ENCODE results near the gene STEAP1.

STEAP1 gene

GRCh38 chr7:90165724-90166123 lies 11.5 kb downstream of the STEAP1 start:
- no peak for TF ChIP-seq TAF1 (IDR thresholded peaks at IDR 0.05; ENCODE audit: borderline replicate concordance, insufficient read depth, low read length)
- TF ChIP-seq FOXP2 (optimal IDR thresholded peaks at IDR 0.05; ENCODE audit: borderline replicate concordance, extremely low read depth, extremely low read length, insufficient read depth), result no peak
- no peak for TF ChIP-seq SIN3A (IDR thresholded peaks at IDR 0.05; ENCODE audit: borderline replicate concordance, insufficient read depth, low read length)
- no peak for TF ChIP-seq POLR2AphosphoS5 (IDR thresholded peaks at IDR 0.05; ENCODE audit: low read depth, low read length)
- TF ChIP-seq, protein P1, sequence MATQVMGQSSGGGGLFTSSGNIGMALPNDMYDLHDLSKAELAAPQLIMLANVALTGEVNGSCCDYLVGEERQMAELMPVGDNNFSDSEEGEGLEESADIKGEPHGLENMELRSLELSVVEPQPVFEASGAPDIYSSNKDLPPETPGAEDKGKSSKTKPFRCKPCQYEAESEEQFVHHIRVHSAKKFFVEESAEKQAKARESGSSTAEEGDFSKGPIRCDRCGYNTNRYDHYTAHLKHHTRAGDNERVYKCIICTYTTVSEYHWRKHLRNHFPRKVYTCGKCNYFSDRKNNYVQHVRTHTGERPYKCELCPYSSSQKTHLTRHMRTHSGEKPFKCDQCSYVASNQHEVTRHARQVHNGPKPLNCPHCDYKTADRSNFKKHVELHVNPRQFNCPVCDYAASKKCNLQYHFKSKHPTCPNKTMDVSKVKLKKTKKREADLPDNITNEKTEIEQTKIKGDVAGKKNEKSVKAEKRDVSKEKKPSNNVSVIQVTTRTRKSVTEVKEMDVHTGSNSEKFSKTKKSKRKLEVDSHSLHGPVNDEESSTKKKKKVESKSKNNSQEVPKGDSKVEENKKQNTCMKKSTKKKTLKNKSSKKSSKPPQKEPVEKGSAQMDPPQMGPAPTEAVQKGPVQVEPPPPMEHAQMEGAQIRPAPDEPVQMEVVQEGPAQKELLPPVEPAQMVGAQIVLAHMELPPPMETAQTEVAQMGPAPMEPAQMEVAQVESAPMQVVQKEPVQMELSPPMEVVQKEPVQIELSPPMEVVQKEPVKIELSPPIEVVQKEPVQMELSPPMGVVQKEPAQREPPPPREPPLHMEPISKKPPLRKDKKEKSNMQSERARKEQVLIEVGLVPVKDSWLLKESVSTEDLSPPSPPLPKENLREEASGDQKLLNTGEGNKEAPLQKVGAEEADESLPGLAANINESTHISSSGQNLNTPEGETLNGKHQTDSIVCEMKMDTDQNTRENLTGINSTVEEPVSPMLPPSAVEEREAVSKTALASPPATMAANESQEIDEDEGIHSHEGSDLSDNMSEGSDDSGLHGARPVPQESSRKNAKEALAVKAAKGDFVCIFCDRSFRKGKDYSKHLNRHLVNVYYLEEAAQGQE (IDR thresholded peaks at IDR 0.05; ENCODE audit: insufficient read depth in 1 of 2, low read depth in 2 of 2, low read length in 2 of 2), result no peak

GRCh38 chr7:90166153-90166552 lies 11.9 kb downstream of the STEAP1 start:
- TF ChIP-seq TAF1 (IDR thresholded peaks at IDR 0.05; ENCODE audit: borderline replicate concordance, insufficient read depth, low read length), result no peak
- no peak for TF ChIP-seq FOXP2 (optimal IDR thresholded peaks at IDR 0.05; ENCODE audit: borderline replicate concordance, extremely low read depth, extremely low read length, insufficient read depth)
- TF ChIP-seq, protein P1 (IDR thresholded peaks at IDR 0.05; ENCODE audit: insufficient read depth in 1 of 2, low read depth in 2 of 2, low read length in 2 of 2), result no peak
- TF ChIP-seq POLR2AphosphoS5 (IDR thresholded peaks at IDR 0.05; ENCODE audit: low read depth, low read length), result no peak
- TF ChIP-seq SIN3A (IDR thresholded peaks at IDR 0.05; ENCODE audit: borderline replicate concordance, insufficient read depth, low read length), result no peak

GRCh38 chr7:90167361-90167760 lies 13.1 kb downstream of the STEAP1 start:
- no peak for TF ChIP-seq POLR2AphosphoS5 (IDR thresholded peaks at IDR 0.05; ENCODE audit: low read depth, low read length)
- TF ChIP-seq, protein P1 (IDR thresholded peaks at IDR 0.05; ENCODE audit: insufficient read depth in 1 of 2, low read depth in 2 of 2, low read length in 2 of 2), result no peak
- TF ChIP-seq SIN3A (IDR thresholded peaks at IDR 0.05; ENCODE audit: borderline replicate concordance, insufficient read depth, low read length), result no peak
- TF ChIP-seq FOXP2 (optimal IDR thresholded peaks at IDR 0.05; ENCODE audit: borderline replicate concordance, extremely low read depth, extremely low read length, insufficient read depth), result no peak
- TF ChIP-seq TAF1 (IDR thresholded peaks at IDR 0.05; ENCODE audit: borderline replicate concordance, insufficient read depth, low read length), result no peak

DNA sequence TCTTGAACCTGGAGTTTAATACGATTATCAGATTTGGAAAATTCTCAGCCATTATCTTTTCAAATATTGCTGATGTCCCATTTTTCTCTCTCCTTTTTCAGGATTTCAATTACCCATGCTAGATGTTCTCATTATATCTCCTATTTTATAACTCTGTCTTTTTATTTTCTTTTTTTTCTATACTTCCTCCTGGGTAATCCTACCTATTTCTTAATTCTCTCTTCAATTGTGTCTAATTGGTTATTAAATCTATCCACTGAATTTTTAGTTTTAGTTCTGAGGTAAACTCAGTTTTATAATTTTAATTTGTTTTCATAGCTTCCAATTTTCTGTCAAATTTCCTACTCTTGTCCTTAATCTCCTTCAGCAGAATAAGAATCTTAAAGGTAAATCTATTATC lies 15.6 kb downstream of the STEAP1 start:
- TF ChIP-seq SIN3A (IDR thresholded peaks at IDR 0.05; ENCODE audit: borderline replicate concordance, insufficient read depth, low read length), result no peak
- no peak for TF ChIP-seq POLR2AphosphoS5 (IDR thresholded peaks at IDR 0.05; ENCODE audit: low read depth, low read length)
- no peak for TF ChIP-seq FOXP2 (optimal IDR thresholded peaks at IDR 0.05; ENCODE audit: borderline replicate concordance, extremely low read depth, extremely low read length, insufficient read depth)
- TF ChIP-seq, protein P1 (IDR thresholded peaks at IDR 0.05; ENCODE audit: insufficient read depth in 1 of 2, low read depth in 2 of 2, low read length in 2 of 2), result no peak
- TF ChIP-seq TAF1 (IDR thresholded peaks at IDR 0.05; ENCODE audit: borderline replicate concordance, insufficient read depth, low read length), result no peak

- TF ChIP-seq POLR2AphosphoS5 (IDR thresholded peaks at IDR 0.05; ENCODE audit: low read depth, low read length) (no peak), FOXP2 (optimal IDR thresholded peaks at IDR 0.05; ENCODE audit: borderline replicate concordance, extremely low read depth, extremely low read length, insufficient read depth) (no peak), SIN3A (IDR thresholded peaks at IDR 0.05; ENCODE audit: borderline replicate concordance, insufficient read depth, low read length) (no peak), TAF1 (IDR thresholded peaks at IDR 0.05; ENCODE audit: borderline replicate concordance, insufficient read depth, low read length) (no peak)
- TF ChIP-seq, protein P1 (IDR thresholded peaks at IDR 0.05; ENCODE audit: insufficient read depth in 1 of 2, low read depth in 2 of 2, low read length in 2 of 2), result no peak
Measured at GRCh38 chr7:90172121-90172520, 17.9 kb downstream of the STEAP1 start.
